Endothelial cell of umbilical vein (primary cell): ENCODE results near the gene VANGL2. TPM values are rescaled to one million over a fixed set of nuclear protein-coding genes. Genes with fewer than 3 reads are reported as not detected.

Experiments used
- BruUV-seq: library from RNA; stranded (reverse); fragments of 400-500 nt; replicated peaks from 2 replicates; lab custom pipeline; 2021; lab: Mats Ljungman, UMichigan
- CTCF ChIA-PET: fragments of 300-600, 350-600 bp; sonication (Branson Sonifier 250); formaldehyde crosslinking; loops from one replicate; lab custom pipeline; 2021; ENCODE audit warnings: antibody characterized with exemption, inconsistent platforms; lab: Charles Lee
- POLR2A ChIA-PET: fragments of 300-600, 350-600 bp; sonication (Branson Sonifier 250); formaldehyde crosslinking; loops from one replicate; lab custom pipeline; 2021; ENCODE audit warnings: antibody characterized with exemption, inconsistent platforms; lab: Charles Lee
- DNase-seq: peaks from one replicate; pipeline ENCODE4 v3.0.0-alpha.2; 2011; ENCODE audit warnings: low read depth, low spot score
- FAIRE-seq: peaks from 2 replicates; lab custom pipeline; 2011; peaks lifted over from hg19 to GRCh38; lab: Jason Lieb, UNC
- H2AFZ ChIP-seq: 2 replicates; pipeline ENCODE4 v1.6.0; 2012; ENCODE audit warnings: low read depth, low read length, control low read depth, inconsistent platforms
- H3K27ac ChIP-seq: 2 replicates; pipeline ENCODE4 v1.5.1; 2011; ENCODE audit warnings: low read depth, mild to moderate bottlenecking, control low read depth, low read length, moderate library complexity; ENCODE audit not compliant: insufficient read depth
- H3K27me3 ChIP-seq, 2 experiments: 2 replicates each; pipeline versions ENCODE4 v1.6.0 to v1.6.1; 2011; ENCODE audit warnings: low read length in 2 of 2, mixed read lengths in 1 of 2; ENCODE audit not compliant: control insufficient read depth in 2 of 2, insufficient read depth in 2 of 2
- H3K36me3 ChIP-seq, 2 experiments: 2 replicates in 1 of 2; 3 replicates in 1 of 2; pipeline ENCODE4 v1.5.1; 2011; ENCODE audit warnings: low read length in 2 of 2, mild to moderate bottlenecking in 1 of 2, moderate library complexity in 1 of 2; ENCODE audit not compliant: control insufficient read depth in 2 of 2, insufficient read depth in 2 of 2; ENCODE audit errors: extremely low read depth in 1 of 2
- H3K4me1 ChIP-seq: 3 replicates; pipeline ENCODE4 v1.5.1; 2011; ENCODE audit warnings: mild to moderate bottlenecking, low read length; ENCODE audit not compliant: control insufficient read depth, insufficient read depth; ENCODE audit errors: extremely low read depth
- H3K4me2 ChIP-seq: 2 replicates; pipeline ENCODE4 v1.6.1; 2011; ENCODE audit warnings: low read length, control low read depth, mixed read lengths; ENCODE audit not compliant: insufficient read depth
- H3K4me3 ChIP-seq, 3 experiments: fragments of 200-600 bp in 1 of 3; sonication (generic), shearing (Covaris generic) in 1 of 3; replicated peaks in 1 of 3; 2 replicates each; pipeline ENCODE4 v1.5.1; 2011 to 2016; ENCODE audit warnings: control low read depth in 3 of 3, low read length in 3 of 3, mild to moderate bottlenecking in 2 of 3, inconsistent platforms in 1 of 3, low read depth in 1 of 3, moderate library complexity in 1 of 3; ENCODE audit not compliant: insufficient read depth in 1 of 3
- H3K79me2 ChIP-seq: 2 replicates; pipeline ENCODE4 v1.6.0; 2012; ENCODE audit warnings: low read length, inconsistent platforms; ENCODE audit not compliant: control insufficient read depth, insufficient read depth
- H3K9ac ChIP-seq: replicated peaks from 2 replicates; pipeline ENCODE3; 2011; ENCODE audit warnings: low read length, control low read depth; ENCODE audit not compliant: insufficient read depth; ENCODE audit errors: extremely low read depth
- H3K9me1 ChIP-seq: replicated peaks from 3 replicates; pipeline ENCODE4 v1.6.0; 2011; ENCODE audit warnings: mild to moderate bottlenecking, low read length; ENCODE audit not compliant: control insufficient read depth, insufficient read depth; ENCODE audit errors: extremely low read depth
- H3K9me3 ChIP-seq: replicated peaks from 2 replicates; pipeline ENCODE4 v1.5.1; 2012; ENCODE audit warnings: low read length, inconsistent platforms; ENCODE audit not compliant: control insufficient read depth, insufficient read depth
- H4K20me1 ChIP-seq: replicated peaks from 2 replicates; pipeline ENCODE3; 2011; ENCODE audit warnings: mild to moderate bottlenecking, low read length; ENCODE audit not compliant: control insufficient read depth, insufficient read depth; ENCODE audit errors: extremely low read depth
- EZH2 ChIP-seq: IDR thresholded peaks from 2 replicates; pipeline ENCODE4 v1.6.1; 2012; ENCODE audit warnings: borderline replicate concordance, low read depth, mild to moderate bottlenecking, moderate library complexity, low read length, inconsistent platforms; ENCODE audit not compliant: severe bottlenecking
- FOS ChIP-seq: IDR thresholded peaks from 2 replicates; pipeline ENCODE4 v1.6.1; 2011; ENCODE audit warnings: mild to moderate bottlenecking, low read length, moderate library complexity, borderline replicate concordance; ENCODE audit not compliant: insufficient read depth
- GATA2 ChIP-seq: IDR thresholded peaks from 2 replicates; pipeline ENCODE4 v1.7.0; 2011; ENCODE audit warnings: low read depth, mild to moderate bottlenecking, moderate library complexity, mixed read lengths, low read length; ENCODE audit not compliant: insufficient read length, insufficient read depth
- JUN ChIP-seq: IDR thresholded peaks from 2 replicates; pipeline ENCODE4 v1.6.1; 2011; ENCODE audit warnings: borderline replicate concordance, low read depth; ENCODE audit not compliant: insufficient read length, insufficient read depth
- MAX ChIP-seq: IDR thresholded peaks from 2 replicates; pipeline ENCODE4 v1.6.1; 2011; ENCODE audit not compliant: insufficient read depth, insufficient read length
- MYC ChIP-seq: IDR thresholded peaks from one replicate; pipeline ENCODE4 v1.6.1; 2011; ENCODE audit warnings: mild to moderate bottlenecking, low read depth, low read length
- POLR2A ChIP-seq: IDR thresholded peaks from 2 replicates; pipeline ENCODE4 v1.6.1; 2012; ENCODE audit warnings: low read depth, mild to moderate bottlenecking, control low read depth, low read length
- POLR2AphosphoS5 ChIP-seq: IDR thresholded peaks from 2 replicates; pipeline ENCODE4 v1.6.1; 2012; ENCODE audit warnings: low read depth, mild to moderate bottlenecking, control low read depth, low read length, moderate library complexity; ENCODE audit not compliant: insufficient read depth
- dilution Hi-C: fragments of 300-500 bp; cut with MboI; formaldehyde crosslinking; loops from one replicate; pipeline ENCODE4 v1.15.0; 2019; ENCODE audit warnings: low sequenced_read_pairs; ENCODE audit not compliant: extremely low pct_ligation_motif_present
- intact Hi-C: fragments of 100-400 bp; cut with micrococcal nuclease; formaldehyde crosslinking; loops from one replicate; pipeline ENCODE4 v1.10.0; 2022
- polyA plus RNA-seq, 4 experiments: library from polyadenylated mRNA; depleted of rRNA in 3 of 4; stranded (reverse) in 3 of 4; unstranded in 1 of 4; fragments of >200 nt; gene quantifications; 2 replicates each; pipeline versions ENCODE4 v1.2.1 to v1.2.3, GENCODE V29; 2011 to 2012; ENCODE audit warnings: missing spikeins in 1 of 4
- total RNA-seq: library from RNA; stranded (reverse); gene quantifications from 2 replicates; pipeline ENCODE4 v1.2.3, GENCODE V29; 2021
- TF ChIP-seq, protein P1 (sequence below), 2 donors: IDR thresholded peaks; 1 replicate in 1 of 2; 2 replicates in 1 of 2; pipeline ENCODE4 v1.5.1; 2011; ENCODE audit warnings: low read length in 2 of 2, mild to moderate bottlenecking in 2 of 2, moderate library complexity in 2 of 2, control low read depth in 1 of 2, inconsistent platforms in 1 of 2, low read depth in 1 of 2; ENCODE audit not compliant: insufficient read depth in 1 of 2; ENCODE audit errors: extremely low read depth in 1 of 2

The VANGL2 gene
- total and polyA plus RNA-seq, 2 donors (not counting 3 experiments of a cell fraction or from before 2014, with no cell fraction given) = 0.01 TPM; not detected in 1

- Histone ChIP-seq H4K20me1 (no peaks in the 10 kb centered on the region), H3K9ac (no peak overlapping the region), H3K27ac (no peak overlapping the region), H3K27me3 (peaks cover 49 to 56% of the 10 kb centered on the region in 2 experiments), H3K36me3 (no peaks in the 10 kb centered on the region), H3K4me1 (no peaks in the 10 kb centered on the region), H3K79me2 (no peaks in the 10 kb centered on the region), H2AFZ (no peak overlapping the region), H3K9me1 (no peaks in the 10 kb centered on the region), H3K9me3 (no peaks in the 10 kb centered on the region), H3K4me3 (no peak overlapping the region), H3K4me2 (no peak overlapping the region)
- dilution Hi-C loops (no loop called here), intact Hi-C loops (no loop called here)
- CTCF ChIA-PET = interaction anchor here (1.0 kb wide), 2 partner anchors 9 to 36 kb away, joined by 3 read pairs; no protein-coding TSS in a partner anchor
- no TSS peak for BruUV-seq
- FAIRE-seq = no peak
- POLR2A ChIA-PET = no interaction called here
- no peak for DNase-seq
- TF ChIP-seq POLR2A = no peak
- no peak for TF ChIP-seq POLR2AphosphoS5
Observed at GRCh38 chr1:160412028-160412362, 11.6 kb downstream of the VANGL2 start.

- H3K4me1 ChIP-seq = no peaks in the 10 kb centered on the region
- no peaks in the 10 kb centered on the region for H3K79me2 ChIP-seq
- no peak for DNase-seq
- no peak overlapping the region for H3K9ac ChIP-seq
- POLR2A ChIA-PET = no interaction called here
- FAIRE-seq = no peak
- TF ChIP-seq JUN (no peak), MYC (no peak), MAX (no peak), FOS (no peak), GATA2 (no peak), POLR2A (no peak), EZH2 (no peak), POLR2AphosphoS5 (no peak)
- TF ChIP-seq, protein P1, sequence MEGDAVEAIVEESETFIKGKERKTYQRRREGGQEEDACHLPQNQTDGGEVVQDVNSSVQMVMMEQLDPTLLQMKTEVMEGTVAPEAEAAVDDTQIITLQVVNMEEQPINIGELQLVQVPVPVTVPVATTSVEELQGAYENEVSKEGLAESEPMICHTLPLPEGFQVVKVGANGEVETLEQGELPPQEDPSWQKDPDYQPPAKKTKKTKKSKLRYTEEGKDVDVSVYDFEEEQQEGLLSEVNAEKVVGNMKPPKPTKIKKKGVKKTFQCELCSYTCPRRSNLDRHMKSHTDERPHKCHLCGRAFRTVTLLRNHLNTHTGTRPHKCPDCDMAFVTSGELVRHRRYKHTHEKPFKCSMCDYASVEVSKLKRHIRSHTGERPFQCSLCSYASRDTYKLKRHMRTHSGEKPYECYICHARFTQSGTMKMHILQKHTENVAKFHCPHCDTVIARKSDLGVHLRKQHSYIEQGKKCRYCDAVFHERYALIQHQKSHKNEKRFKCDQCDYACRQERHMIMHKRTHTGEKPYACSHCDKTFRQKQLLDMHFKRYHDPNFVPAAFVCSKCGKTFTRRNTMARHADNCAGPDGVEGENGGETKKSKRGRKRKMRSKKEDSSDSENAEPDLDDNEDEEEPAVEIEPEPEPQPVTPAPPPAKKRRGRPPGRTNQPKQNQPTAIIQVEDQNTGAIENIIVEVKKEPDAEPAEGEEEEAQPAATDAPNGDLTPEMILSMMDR (IDR thresholded peaks at IDR 0.05; ENCODE audit: extremely low read depth in 1 of 2, insufficient read depth in 1 of 2, low read depth in 1 of 2, low read length in 2 of 2) = no peak
- BruUV-seq = no TSS peak
- H3K27ac ChIP-seq = no peak overlapping the region
- intact Hi-C loops = no loop called here
- peaks cover 39 to 47% of the 10 kb centered on the region in 2 experiments for H3K27me3 ChIP-seq
- H3K4me3 ChIP-seq = no peak overlapping the region
- H3K9me3 ChIP-seq = no peaks in the 10 kb centered on the region
- dilution Hi-C loops = no loop called here
- H4K20me1 ChIP-seq = no peaks in the 10 kb centered on the region
- H3K9me1 ChIP-seq = no peaks in the 10 kb centered on the region
- CTCF ChIA-PET = interaction anchor here (1.0 kb wide), 2 partner anchors 37 to 60 kb away, joined by 3 to 4 read pairs; no protein-coding TSS in a partner anchor
- H3K4me2 ChIP-seq = no peak overlapping the region
- no peaks in the 10 kb centered on the region for H3K36me3 ChIP-seq
- H2AFZ ChIP-seq = no peak overlapping the region
Observed at GRCh38 chr1:160413716-160414115, 13.4 kb downstream of the VANGL2 start.
